Trophoblast cell (in vitro differentiated cells and primary cell): ENCODE data around the gene LMCD1.

Source experiments
- DNase-seq, 2 donors: peaks; one replicate each; pipeline ENCODE4 v3.0.0-alpha.2; 2016
- H2AFZ ChIP-seq: 2 replicates; pipeline ENCODE4 v1.6.1; 2013; ENCODE audit warnings: low read length, moderate library complexity, mild to moderate bottlenecking; ENCODE audit not compliant: insufficient read depth, poor library complexity
- H2AK5ac ChIP-seq: 2 replicates; pipeline ENCODE4 v1.6.1; 2013; ENCODE audit warnings: mild to moderate bottlenecking, low read length
- H2BK120ac ChIP-seq: 2 replicates; pipeline ENCODE4 v1.6.1; 2013; ENCODE audit warnings: low read length, mild to moderate bottlenecking, moderate library complexity; ENCODE audit not compliant: insufficient read depth, poor library complexity
- H2BK12ac ChIP-seq: 2 replicates; pipeline ENCODE4 v1.6.1; 2013; ENCODE audit warnings: mild to moderate bottlenecking, low read length, moderate library complexity
- H2BK5ac ChIP-seq: 2 replicates; pipeline ENCODE4 v1.6.1; 2013; ENCODE audit warnings: low read length, low read depth, moderate library complexity, mild to moderate bottlenecking; ENCODE audit not compliant: poor library complexity
- H3K14ac ChIP-seq: 2 replicates; pipeline ENCODE4 v1.6.1; 2013; ENCODE audit warnings: mild to moderate bottlenecking, low read length
- H3K18ac ChIP-seq: 2 replicates; pipeline ENCODE4 v1.6.1; 2013; ENCODE audit warnings: mild to moderate bottlenecking, low read length
- H3K23ac ChIP-seq: 2 replicates; pipeline ENCODE4 v1.6.1; 2013; ENCODE audit warnings: low read length
- H3K27ac ChIP-seq: 2 replicates; pipeline ENCODE4 v1.5.1; 2013; ENCODE audit warnings: low read depth, mild to moderate bottlenecking, inconsistent platforms, low read length, moderate library complexity
- H3K27me3 ChIP-seq: 2 replicates; pipeline ENCODE4 v1.6.1; 2013; ENCODE audit warnings: inconsistent platforms, mild to moderate bottlenecking, low read length, moderate library complexity; ENCODE audit not compliant: insufficient read depth
- H3K36me3 ChIP-seq, 2 experiments: 1 replicate in 1 of 2; 2 replicates in 1 of 2; pipeline ENCODE4 v1.6.1; 2013; ENCODE audit warnings: low read length in 2 of 2, mild to moderate bottlenecking in 2 of 2, moderate library complexity in 1 of 2; ENCODE audit not compliant: insufficient read depth in 2 of 2, control insufficient read depth in 1 of 2
- H3K4ac ChIP-seq: 2 replicates; pipeline ENCODE4 v1.6.1; 2013; ENCODE audit warnings: low read depth, mild to moderate bottlenecking, low read length, moderate library complexity
- H3K4me1 ChIP-seq, 2 experiments: 1 replicate in 1 of 2; 2 replicates in 1 of 2; pipeline ENCODE4 v1.6.1; 2013; ENCODE audit warnings: low read length in 2 of 2, mild to moderate bottlenecking in 2 of 2, moderate library complexity in 1 of 2; ENCODE audit not compliant: insufficient read depth in 2 of 2, control insufficient read depth in 1 of 2
- H3K4me2 ChIP-seq: 2 replicates; pipeline ENCODE4 v1.6.1; 2013; ENCODE audit warnings: inconsistent platforms, mild to moderate bottlenecking, low read length, moderate library complexity
- H3K4me3 ChIP-seq: 2 replicates; pipeline ENCODE4 v1.5.1; 2013; ENCODE audit warnings: mild to moderate bottlenecking, low read depth, low read length, inconsistent platforms
- H3K79me1 ChIP-seq: one replicate; pipeline ENCODE4 v1.6.1; 2013; ENCODE audit warnings: low read length
- H3K79me2 ChIP-seq: 2 replicates; pipeline ENCODE4 v1.6.1; 2013; ENCODE audit warnings: low read length, mild to moderate bottlenecking; ENCODE audit not compliant: control insufficient read depth, insufficient read depth, poor library complexity
- H3K9ac ChIP-seq: 2 replicates; pipeline ENCODE4 v1.6.1; 2013; ENCODE audit warnings: mild to moderate bottlenecking, low read length
- H3K9me3 ChIP-seq: 2 replicates; pipeline ENCODE4 v1.6.1; 2013; ENCODE audit warnings: low read depth, mild to moderate bottlenecking, control low read depth, inconsistent platforms, low read length; ENCODE audit not compliant: insufficient read depth
- H4K12ac ChIP-seq: 2 replicates; pipeline ENCODE4 v1.6.1; 2013; ENCODE audit warnings: low read depth, mild to moderate bottlenecking, low read length, moderate library complexity
- H4K8ac ChIP-seq: 2 replicates; pipeline ENCODE4 v1.6.1; 2013; ENCODE audit warnings: low read depth, mild to moderate bottlenecking, low read length, moderate library complexity
- H4K91ac ChIP-seq: one replicate; pipeline ENCODE4 v1.6.1; 2013; ENCODE audit warnings: low read depth, mild to moderate bottlenecking, low read length, moderate library complexity
- WGBS: extraction: QIAGEN DNeasy Blood & Tissue Kit; methylation state at CpG from one replicate; pipeline ENCODE4 v1.1.7; 2013; ENCODE audit warnings: missing lambda C conversion rate; ENCODE audit not compliant: insufficient read length, insufficient coverage; ENCODE audit errors: extremely low coverage; 5-methylcytosine and 5-hydroxymethylcytosine counted together

LMCD1 gene

GRCh38 chr3:8474991-8475390 is 26.6 kb upstream of the LMCD1 start:
- Histone ChIP-seq H3K9me3 (no peaks in the 10 kb centered on the region), H3K4me2 (no peak overlapping the region), H2AK5ac (no peak overlapping the region)

GRCh38 chr3:8480699-8481098 is 20.9 kb upstream of the LMCD1 start:
- no peak overlapping the region for H3K14ac ChIP-seq
- no peak overlapping the region for H3K4me2 ChIP-seq
- no peak for DNase-seq
- no peak overlapping the region for H4K8ac ChIP-seq
- no peak overlapping the region for H3K4ac ChIP-seq
- no peak overlapping the region for H3K23ac ChIP-seq
- no peaks in the 10 kb centered on the region for H3K9me3 ChIP-seq
- H3K27me3 ChIP-seq = no peaks in the 10 kb centered on the region
- no peak overlapping the region for H2BK120ac ChIP-seq
- no peak overlapping the region for H2AK5ac ChIP-seq
- H2BK12ac ChIP-seq = no peak overlapping the region
- WGBS = no CpG with 5 or more reads among the region's 3 CpGs
- no peak overlapping the region for H3K18ac ChIP-seq
- no peak overlapping the region for H2BK5ac ChIP-seq
- no peak overlapping the region for H3K4me3 ChIP-seq
- H3K79me2 ChIP-seq = no peaks in the 10 kb centered on the region
- H3K36me3 ChIP-seq = no peaks in the 10 kb centered on the region
- peaks cover 3 to 6% of the 10 kb centered on the region in 2 experiments for H3K4me1 ChIP-seq
- no peak overlapping the region for H3K9ac ChIP-seq
- peaks cover 9% of the 10 kb centered on the region for H3K79me1 ChIP-seq
- H2AFZ ChIP-seq = no peak overlapping the region
- no peak overlapping the region for H4K91ac ChIP-seq
- H4K12ac ChIP-seq = no peak overlapping the region
- no peak overlapping the region for H3K27ac ChIP-seq

More at GRCh38 chr3:8474991-8475390, 26.6 kb upstream of the LMCD1 start:
- Histone ChIP-seq H2AFZ (no peak overlapping the region), H3K14ac (no peak overlapping the region), H4K8ac (no peak overlapping the region), H3K18ac (no peak overlapping the region), H3K9ac (no peak overlapping the region), H3K4me3 (no peak overlapping the region), H4K91ac (no peak overlapping the region), H3K79me2 (no peaks in the 10 kb centered on the region), H3K23ac (no peak overlapping the region), H3K36me3 (no peaks in the 10 kb centered on the region), H2BK12ac (no peak overlapping the region), H3K27ac (no peak overlapping the region), H3K27me3 (no peaks in the 10 kb centered on the region), H4K12ac (no peak overlapping the region), H3K4ac (no peak overlapping the region), H3K79me1 (no peaks in the 10 kb centered on the region), H2BK120ac (no peak overlapping the region), H3K4me1 (no peaks in the 10 kb centered on the region), H2BK5ac (no peak overlapping the region)
- WGBS = no CpG with 5 or more reads among the region's 2 CpGs
- no peak for DNase-seq

GRCh38 chr3:8481380-8481779 is 20.2 kb upstream of the LMCD1 start:
- no peak overlapping the region for H3K27ac ChIP-seq

GRCh38 chr3:8482263-8482662 is 19.4 kb upstream of the LMCD1 start:
- no peaks in the 10 kb centered on the region for H3K27me3 ChIP-seq
- H3K4me3 ChIP-seq = no peak overlapping the region
- DNase-seq = no peak
- no peak overlapping the region for H3K23ac ChIP-seq
- peak overlapping the region; percentile 42 for H2BK12ac ChIP-seq
- H3K18ac ChIP-seq = no peak overlapping the region
- WGBS = no CpG with 5 or more reads among the region's 2 CpGs
- no peak overlapping the region for H3K14ac ChIP-seq
- no peak overlapping the region for H2AK5ac ChIP-seq
- H3K79me2 ChIP-seq = no peaks in the 10 kb centered on the region
- no peak overlapping the region for H2BK5ac ChIP-seq
- no peak overlapping the region for H3K4ac ChIP-seq
- H2BK120ac ChIP-seq = no peak overlapping the region
- no peaks in the 10 kb centered on the region for H3K36me3 ChIP-seq
- no peak overlapping the region for H4K8ac ChIP-seq
- H3K4me2 ChIP-seq = no peak overlapping the region
- no peak overlapping the region for H2AFZ ChIP-seq
- H3K27ac ChIP-seq = no peak overlapping the region
- H4K91ac ChIP-seq = peak overlapping the region; percentile 7
- H3K4me1 ChIP-seq = peaks cover 3 to 6% of the 10 kb centered on the region in 2 experiments
- H4K12ac ChIP-seq = no peak overlapping the region
- H3K79me1 ChIP-seq = peaks cover 13% of the 10 kb centered on the region
- H3K9ac ChIP-seq = no peak overlapping the region
- no peaks in the 10 kb centered on the region for H3K9me3 ChIP-seq

More at GRCh38 chr3:8481380-8481779, 20.2 kb upstream of the LMCD1 start:
- Histone ChIP-seq H3K23ac (no peak overlapping the region), H4K12ac (no peak overlapping the region), H3K4me1 (peaks cover 3 to 6% of the 10 kb centered on the region in 2 experiments), H3K79me2 (no peaks in the 10 kb centered on the region), H3K4ac (no peak overlapping the region), H3K9ac (no peak overlapping the region), H3K4me3 (no peak overlapping the region), H2BK12ac (no peak overlapping the region), H2AK5ac (no peak overlapping the region), H3K79me1 (peaks cover 12% of the 10 kb centered on the region), H3K18ac (no peak overlapping the region), H4K91ac (no peak overlapping the region), H3K4me2 (no peak overlapping the region), H3K27me3 (no peaks in the 10 kb centered on the region), H4K8ac (no peak overlapping the region), H2BK120ac (no peak overlapping the region), H3K14ac (no peak overlapping the region), H3K36me3 (no peaks in the 10 kb centered on the region), H2AFZ (no peak overlapping the region), H3K9me3 (no peaks in the 10 kb centered on the region), H2BK5ac (no peak overlapping the region)
- DNase-seq = no peak
- no CpG with 5 or more reads among the region's 2 CpGs for WGBS
